Tibial nerve (tissue), 4 donors: ENCODE measurements around the gene IRX2.

Source experiments
- CTCF ChIP-seq, 5 experiments: fragments of 200-600 bp in 3 of 5; fragments of 450-650 bp in 2 of 5; sonication (generic) in 3 of 5; IDR thresholded peaks; one replicate each; pipeline ENCODE4 v1.5.1; 2016 to 2019; ENCODE audit warnings: antibody characterized with exemption in 5 of 5, mild to moderate bottlenecking in 3 of 5, moderate library complexity in 2 of 5
- EP300 ChIP-seq, 2 donors: sonication (generic); formaldehyde crosslinking; IDR thresholded peaks; one replicate each; pipeline ENCODE4 v1.6.1; 2017; ENCODE audit warnings: antibody characterized with exemption in 2 of 2, mild to moderate bottlenecking in 1 of 2

GRCh38 chr5:2699686-2700085, 51.8 kb downstream of the IRX2 start:
- TF ChIP-seq CTCF (IDR thresholded peaks at IDR 0.05), result no peak
- no peak for TF ChIP-seq EP300 (IDR thresholded peaks at IDR 0.05)
